CD1c-positive myeloid dendritic cell (primary cell): ENCODE results near the gene CEP120.
"Not testable (repeated sequence)": the region's sequence is repeated elsewhere in the genome, so short reads cannot be mapped to it uniquely, and the experiment has no call there.

Source experiments
- DNase-seq: peaks from one replicate; pipeline ENCODE4 v3.0.0-alpha.2; 2016; ENCODE audit errors: extremely low spot score

Gene CEP120

GRCh38 chr5:123423278-123424149, at the start of gene CEP120:
Gene CEP120 (minus strand): TSS chr5:123423403. CDS start chr5:123422998, 405 bp downstream.
- peak; percentile 99 for DNase-seq

- DNase-seq: no peak
Observed at GRCh38 chr5:123472150-123472924, 49.1 kb upstream of the CEP120 start.

- DNase-seq: no peak
Observed at GRCh38 chr5:123471385-123471784, 48.2 kb upstream of the CEP120 start.

DNA sequence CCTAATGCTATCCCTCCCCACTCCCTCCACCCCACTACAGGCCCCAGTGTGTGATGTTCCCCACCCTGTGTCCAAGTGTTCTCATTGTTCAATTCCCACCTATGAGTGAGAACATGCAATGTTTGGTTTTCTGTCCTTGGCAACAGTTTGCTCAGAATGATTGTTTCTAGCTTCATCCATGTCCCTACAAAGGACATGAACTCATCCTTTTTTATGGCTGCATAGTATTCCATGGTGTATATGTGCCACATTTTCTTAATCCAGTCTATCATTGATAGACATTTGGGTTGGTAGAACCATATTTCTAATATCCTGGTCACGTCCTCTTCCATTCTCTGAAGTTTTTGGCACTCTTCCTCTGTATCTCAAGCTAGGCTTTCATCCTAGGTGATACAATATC, 43.6 kb upstream of the CEP120 start:
- not testable (repeated sequence) for DNase-seq

DNA sequence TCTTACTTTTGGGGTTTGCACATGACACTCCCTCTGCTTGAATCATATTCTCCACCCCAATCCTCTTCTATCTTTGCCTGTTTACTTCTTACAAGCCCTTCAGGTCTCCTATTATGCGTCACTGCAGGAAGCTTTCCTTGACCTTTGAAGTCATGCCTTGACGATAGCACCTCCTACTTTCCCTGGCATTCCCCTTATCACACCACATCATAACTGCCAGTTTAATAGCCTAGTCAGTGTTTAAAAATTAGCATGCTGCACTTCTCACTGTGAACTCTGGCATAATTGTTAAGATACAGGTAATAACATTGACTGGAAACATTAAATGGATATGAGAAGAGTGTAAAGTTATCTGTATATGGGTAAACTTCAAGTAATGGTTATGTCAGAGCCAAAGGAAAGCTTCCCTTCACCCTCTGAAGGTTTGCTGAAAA, 37.1 kb upstream of the CEP120 start:
- DNase-seq: no peak

DNA sequence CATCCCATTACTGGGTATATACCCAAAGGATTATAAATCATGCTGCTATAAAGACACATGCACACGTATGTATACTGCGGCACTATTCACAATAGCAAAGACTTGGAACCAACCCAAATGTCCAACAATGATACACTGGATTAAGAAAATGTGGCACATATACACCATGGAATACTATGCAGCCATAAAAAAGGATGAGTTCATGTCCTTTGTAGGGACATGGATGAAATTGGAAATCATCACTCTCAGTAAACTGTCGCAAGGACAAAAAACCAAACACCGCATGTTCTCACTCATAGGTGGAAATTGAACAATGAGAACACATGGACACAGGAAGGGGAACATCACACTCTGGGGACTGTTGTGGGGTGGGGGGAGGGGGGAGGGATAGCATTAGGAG, 35.8 kb upstream of the CEP120 start:
- not testable (repeated sequence) for DNase-seq

DNA sequence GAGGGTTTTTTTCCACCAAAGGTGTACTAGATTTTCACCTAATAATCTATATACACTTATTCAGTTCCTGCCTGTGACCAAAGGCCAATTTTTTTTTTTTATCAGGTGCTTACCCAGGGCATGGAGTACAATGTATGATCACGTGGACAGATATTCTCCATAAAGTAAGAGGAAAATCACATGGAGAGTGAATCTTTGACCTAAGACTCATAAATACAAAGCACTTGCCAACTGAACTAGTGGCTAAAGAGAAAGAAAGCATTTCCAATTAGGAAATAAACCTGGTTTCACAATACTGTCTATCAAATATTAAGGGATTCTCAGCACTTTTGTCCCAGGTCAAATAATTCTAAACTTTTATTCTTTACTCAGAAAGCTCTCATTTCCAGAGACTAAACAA, 33.0 kb upstream of the CEP120 start:
- DNase-seq: no peak

DNA sequence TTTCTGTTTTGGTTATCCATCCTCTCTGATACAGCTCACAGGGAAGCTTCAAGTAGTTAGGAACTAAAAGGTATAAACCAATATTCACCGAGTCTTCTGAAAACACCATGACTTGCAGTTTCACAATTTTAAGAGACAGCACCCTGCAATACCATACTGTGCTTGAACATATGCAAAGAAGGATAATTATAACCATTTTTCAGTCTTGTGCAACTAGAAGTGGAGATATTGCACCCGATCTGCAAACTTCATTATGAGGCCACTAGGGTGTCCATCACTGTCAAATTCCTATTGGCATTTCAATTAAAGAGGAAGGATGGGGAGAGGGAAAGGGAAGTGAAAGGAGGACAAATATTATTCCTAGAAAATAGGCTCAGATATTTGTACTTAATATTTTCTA, 32.4 kb upstream of the CEP120 start:
- peak; percentile 42 for DNase-seq

DNA sequence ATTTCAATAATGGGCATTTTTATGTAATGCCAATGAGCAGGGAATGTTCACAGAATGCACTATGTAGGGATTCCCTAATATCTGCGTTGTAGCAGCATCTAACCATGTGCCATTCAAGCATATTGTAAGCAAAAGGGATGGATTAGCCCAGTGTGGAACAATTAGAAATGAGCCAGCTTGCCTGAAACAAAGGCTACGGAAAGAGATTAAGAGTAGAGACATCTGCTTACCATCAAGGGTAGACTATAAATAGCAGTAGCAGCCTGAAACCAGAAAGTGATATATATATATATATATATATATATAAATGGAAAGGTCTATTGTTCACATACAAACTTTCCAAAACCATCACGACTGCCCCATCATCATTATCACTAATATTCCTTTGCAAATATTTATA, 31.9 kb upstream of the CEP120 start:
- DNase-seq: no peak

- no peak for DNase-seq
Observed at GRCh38 chr5:123454259-123454911, 31.2 kb upstream of the CEP120 start.

DNA sequence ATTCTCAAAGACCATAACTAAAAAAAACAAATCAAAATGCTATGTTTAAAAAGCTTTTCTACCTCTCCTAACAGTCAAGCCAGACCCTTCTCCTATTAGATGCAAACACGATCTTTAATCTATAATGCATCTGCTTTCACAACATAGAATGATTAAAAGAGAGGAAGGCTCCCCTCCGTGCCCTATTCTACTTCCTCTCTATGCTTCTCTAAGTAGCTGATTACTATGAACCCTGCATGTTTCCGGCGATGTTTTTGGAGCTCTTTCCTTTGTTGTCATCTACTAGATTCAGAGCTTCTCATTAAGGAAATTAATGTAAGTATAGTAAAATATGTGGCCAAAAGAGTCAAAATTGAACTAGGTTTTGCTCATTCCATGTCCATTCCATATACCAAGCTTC, 29.2 kb upstream of the CEP120 start:
- DNase-seq: no peak

DNA sequence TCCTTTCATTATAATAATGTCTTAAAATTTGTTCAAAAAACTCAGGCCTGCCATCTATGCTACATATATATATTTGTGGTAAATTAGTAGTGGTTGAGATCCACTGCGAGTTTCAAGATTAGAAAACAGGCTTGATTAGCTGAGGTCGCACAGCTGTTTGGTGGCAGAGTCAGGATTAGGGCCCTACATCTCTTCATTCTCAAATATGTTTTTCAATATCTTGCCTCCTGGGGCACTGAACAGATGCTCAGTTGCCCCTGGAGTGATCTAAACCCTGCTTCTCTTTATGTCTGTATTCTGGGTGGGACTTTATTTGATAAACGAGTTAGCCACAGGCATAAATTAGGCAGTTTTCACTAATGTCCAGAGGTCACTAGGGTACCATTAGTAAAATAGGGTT, 27.8 kb upstream of the CEP120 start:
- DNase-seq: no peak

- no peak for DNase-seq
Observed at GRCh38 chr5:123450640-123451039, 27.4 kb upstream of the CEP120 start.

GRCh38 chr5:123450114-123450513, 26.9 kb upstream of the CEP120 start:
- no peak for DNase-seq

- DNase-seq: no peak
Observed at GRCh38 chr5:123449424-123449974, 26.3 kb upstream of the CEP120 start.

DNA sequence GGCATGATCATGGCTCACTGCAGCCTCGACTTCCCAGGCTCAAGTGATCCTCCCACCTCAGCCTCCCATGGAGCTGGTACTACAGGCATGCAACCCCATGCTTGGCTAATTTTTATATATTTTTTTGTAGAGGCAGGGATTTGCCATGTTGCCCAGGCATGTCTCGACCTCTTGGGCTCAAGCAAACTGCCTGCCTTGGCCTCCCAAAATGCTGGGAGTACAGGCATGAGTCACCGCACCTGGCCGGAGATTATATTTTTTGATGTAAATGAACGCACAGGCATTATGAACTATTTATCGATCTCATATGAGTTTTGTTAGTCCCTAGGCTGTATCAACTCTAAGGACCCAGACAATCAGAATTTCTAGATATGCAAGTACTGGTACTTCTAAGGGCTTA, 25.5 kb upstream of the CEP120 start:
- DNase-seq: no peak

GRCh38 chr5:123448017-123448617, 24.9 kb upstream of the CEP120 start:
- no peak for DNase-seq

- DNase-seq: no peak
Observed at GRCh38 chr5:123444016-123444415, 20.8 kb upstream of the CEP120 start.

DNA sequence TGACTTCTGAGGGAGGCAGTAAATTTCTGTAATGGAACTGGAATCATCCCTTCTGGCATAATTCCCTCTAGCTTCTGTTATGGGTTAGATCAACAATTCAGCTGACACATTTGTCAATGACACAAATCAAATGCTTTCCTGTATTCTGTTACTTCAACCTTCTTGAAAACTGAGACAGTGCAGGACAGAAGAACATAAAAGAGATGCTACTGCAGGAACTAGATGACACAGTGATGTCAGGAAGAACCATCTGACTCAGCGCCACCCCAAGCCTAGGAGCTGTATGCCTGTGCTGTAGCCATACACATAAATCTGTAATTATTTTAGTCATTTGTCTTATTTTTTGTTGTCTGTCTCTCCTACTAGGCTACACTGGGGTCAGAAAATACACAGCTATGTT, 18.2 kb upstream of the CEP120 start:
- DNase-seq: no peak

- DNase-seq: no peak
Observed at GRCh38 chr5:123440456-123441181, 17.4 kb upstream of the CEP120 start.

- DNase-seq: no peak
Observed at GRCh38 chr5:123439709-123440108, 16.5 kb upstream of the CEP120 start.
